ENCODE measurements around the gene PPP5C.
"Not testable (repeated sequence)": the region's sequence is repeated elsewhere in the genome, so short reads cannot be mapped to it uniquely, and the experiment has no call there.

Gene PPP5C

GRCh38 chr19:46429999-46430398, 83.1 kb downstream of the PPP5C start:
- DNase-seq (ENCODE audit: low read depth in 2 of 2) = no peak

GRCh38 chr19:46431824-46432223, 84.9 kb downstream of the PPP5C start:
- DNase-seq (ENCODE audit: low read depth in 2 of 2) = no peak

- DNase-seq (ENCODE audit: low read depth in 2 of 2) = not testable (repeated sequence)
Observed at GRCh38 chr19:46433470-46433869, 86.6 kb downstream of the PPP5C start.

GRCh38 chr19:46435009-46435408, 88.1 kb downstream of the PPP5C start:
- no peak for DNase-seq (ENCODE audit: low read depth in 2 of 2)

GRCh38 chr19:46435689-46436088, 88.8 kb downstream of the PPP5C start:
- DNase-seq (ENCODE audit: low read depth in 2 of 2) = not testable (repeated sequence)

All from stimulated activated CD4-positive, alpha-beta T cell treated with anti-CD3 and anti-CD28 coated beads, Interleukin-4, amount 100 ng/mL, for 48 hours (primary cell).